GM21526 (cell line): ENCODE results near the gene GNG8.
"Not testable (repeated sequence)": the region's sequence is repeated elsewhere in the genome, so short reads cannot be mapped to it uniquely, and the experiment has no call there.

Experiments
- ATAC-seq: cut with Tn5 transposase; IDR thresholded peaks from one replicate; pipeline ENCODE4 v1.9.1; 2021; ENCODE audit warnings: moderate library complexity; ENCODE audit not compliant: unreplicated experiment, low FRiP score

The GNG8 gene

DNA sequence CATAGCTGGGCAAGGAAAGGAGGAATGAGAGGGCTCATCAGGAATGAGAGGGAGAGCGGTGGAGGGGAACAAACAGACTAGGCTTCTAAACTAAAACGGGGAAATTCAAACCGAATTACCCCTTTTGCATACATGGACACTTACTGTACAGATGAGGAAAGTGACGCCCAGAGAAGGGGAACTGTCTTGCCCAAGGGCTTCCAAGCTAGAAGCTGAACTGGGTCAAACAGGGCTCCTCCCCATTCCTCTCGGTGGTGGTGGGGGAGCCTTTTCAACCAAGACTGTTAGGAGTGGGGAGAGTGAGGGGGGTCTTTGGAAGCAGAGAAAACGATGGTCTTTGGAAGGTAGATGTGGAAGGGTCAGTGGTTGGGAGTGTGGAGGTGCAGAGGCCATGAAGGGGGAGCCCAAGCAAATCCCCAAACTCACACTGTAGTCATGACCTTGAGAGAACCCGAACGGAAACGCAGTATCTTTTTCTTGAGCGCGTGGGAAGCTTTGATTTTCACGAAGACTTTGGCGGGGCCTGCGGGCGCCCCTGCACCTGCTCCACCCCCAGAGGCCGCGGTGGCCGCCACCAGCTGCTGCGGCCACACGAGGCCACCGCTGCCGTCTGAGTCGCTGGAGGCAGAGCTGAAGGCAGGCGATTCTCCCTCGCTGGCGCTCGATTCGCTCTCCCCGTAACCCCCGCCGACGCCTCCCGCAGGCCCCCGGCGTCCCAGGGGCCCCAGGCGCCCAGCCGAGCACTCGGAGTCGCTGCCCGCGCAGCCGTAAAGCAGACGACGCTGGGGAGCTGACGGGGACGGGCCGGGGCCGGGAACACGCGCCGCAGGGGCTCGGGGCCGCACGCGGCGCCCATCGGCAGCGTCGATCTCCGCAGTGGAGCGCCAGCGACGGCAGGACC is 12.3 kb upstream of the GNG8 start:
- ATAC-seq = no peak

DNA sequence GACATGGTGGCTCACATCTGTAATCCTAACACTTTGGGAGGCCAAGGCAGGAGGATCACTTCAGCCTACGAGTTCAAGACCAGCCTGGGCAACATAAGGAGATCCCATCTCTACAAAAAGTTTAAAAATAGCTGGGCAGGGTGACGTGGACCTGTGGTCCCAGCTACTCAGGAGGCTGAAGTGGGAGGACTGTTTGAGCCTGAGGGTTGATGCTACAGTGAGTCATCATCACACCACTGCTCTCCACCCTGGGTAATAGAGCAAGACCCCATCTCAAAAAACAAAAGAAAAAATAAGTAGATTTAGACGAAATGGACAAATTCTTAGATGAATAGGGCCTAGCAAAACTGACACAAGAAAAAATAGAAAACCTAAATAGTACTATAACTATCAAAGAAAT is 10.4 kb upstream of the GNG8 start:
- no peak for ATAC-seq

DNA sequence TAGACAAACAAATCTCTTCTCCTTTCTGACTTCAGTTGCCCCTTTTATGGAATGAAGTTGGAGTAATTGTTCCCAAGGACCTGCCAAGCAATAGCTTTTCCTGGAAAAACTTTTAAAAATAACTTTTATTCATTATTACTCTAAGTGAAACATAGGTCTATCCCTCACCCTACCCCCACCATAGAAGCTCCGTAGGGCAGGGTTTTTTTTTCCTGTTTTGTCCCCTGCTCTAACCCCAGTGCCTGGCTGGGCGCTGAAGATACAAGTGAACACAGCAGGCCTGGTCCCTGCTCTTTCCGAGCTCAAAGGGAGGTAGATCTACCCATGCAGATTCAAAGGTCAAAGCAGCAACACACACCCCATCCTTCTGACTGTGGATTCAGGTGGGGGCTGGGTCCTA is 8.7 kb upstream of the GNG8 start:
- ATAC-seq = no peak

DNA sequence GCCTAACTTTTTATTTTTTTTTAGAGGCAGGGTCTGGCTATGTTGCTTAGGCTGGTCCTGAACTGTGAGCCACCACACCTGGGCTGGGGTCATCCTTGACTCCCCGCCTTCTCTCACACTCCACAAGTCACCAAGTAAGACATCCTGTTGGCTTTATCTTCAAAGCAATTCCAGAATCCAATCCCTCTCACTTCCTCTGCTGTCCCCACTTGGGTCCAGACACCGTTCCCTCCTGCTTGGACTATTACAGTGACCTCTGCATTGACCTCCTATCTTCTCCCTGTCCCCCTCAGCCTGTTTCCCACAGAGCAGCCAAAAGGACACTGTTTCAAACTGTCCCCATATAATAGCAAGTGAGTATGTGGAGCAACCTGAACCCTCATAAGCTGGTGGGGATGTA is 4.7 kb upstream of the GNG8 start:
- no peak for ATAC-seq

DNA sequence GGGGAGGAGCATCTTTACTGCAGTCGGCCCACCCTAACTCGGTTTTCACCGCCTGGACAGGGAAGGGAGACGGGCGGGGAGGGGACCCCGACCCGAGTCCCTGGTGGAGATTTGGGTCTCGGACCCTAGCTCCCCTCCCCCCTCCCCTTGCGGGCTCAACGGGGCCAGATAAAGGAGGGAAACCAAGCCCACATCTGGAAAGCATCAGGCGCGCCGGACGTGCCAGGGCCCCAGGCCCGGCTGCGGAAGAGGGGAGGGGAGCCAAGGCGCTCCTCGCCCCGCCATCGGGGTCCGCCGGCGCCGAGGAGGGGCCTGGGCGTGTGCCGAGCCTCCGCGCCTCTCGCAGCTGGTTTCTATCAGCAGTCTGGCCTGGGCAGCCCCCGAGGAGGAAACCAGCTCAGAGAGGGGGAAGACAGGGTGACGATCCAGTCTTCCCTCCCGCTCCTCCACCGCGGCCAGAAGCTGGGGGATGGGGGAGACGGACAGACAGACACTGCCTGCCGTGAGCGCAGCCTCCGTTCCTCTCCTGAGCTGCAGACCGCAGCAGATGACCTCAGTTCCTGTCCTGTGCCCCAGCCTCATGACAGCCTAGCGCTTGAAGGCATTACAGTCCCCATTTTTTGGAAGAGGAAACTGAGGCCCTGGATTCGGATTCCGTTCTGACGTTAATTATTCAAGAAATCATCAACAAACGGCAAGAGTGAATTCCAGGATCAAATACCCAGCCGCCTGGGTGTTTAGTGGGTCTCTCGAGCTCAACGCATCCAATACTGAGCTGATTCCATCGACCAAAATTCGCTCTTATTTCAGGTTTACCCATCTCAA is 3.6 kb upstream of the GNG8 start:
- ATAC-seq = no peak

DNA sequence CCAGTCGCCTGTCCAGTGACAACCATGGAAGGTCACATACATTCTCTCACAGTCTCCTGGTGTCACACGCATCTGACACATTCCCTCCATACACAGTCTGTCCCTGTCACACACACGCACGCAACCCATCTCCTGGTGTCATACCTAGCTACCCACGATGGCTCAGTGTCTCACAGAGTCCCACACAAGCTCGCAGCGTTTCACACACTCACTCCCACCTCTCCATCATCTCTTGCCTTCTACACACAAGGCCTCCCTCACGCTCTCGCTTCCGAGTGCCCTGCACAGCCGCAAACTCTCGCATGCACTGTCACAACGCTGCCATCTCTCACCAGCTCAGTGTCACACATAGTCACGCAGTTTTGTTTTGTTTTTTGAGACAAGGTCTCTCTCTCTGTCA is 1.2 kb upstream of the GNG8 start:
- no peak for ATAC-seq

DNA sequence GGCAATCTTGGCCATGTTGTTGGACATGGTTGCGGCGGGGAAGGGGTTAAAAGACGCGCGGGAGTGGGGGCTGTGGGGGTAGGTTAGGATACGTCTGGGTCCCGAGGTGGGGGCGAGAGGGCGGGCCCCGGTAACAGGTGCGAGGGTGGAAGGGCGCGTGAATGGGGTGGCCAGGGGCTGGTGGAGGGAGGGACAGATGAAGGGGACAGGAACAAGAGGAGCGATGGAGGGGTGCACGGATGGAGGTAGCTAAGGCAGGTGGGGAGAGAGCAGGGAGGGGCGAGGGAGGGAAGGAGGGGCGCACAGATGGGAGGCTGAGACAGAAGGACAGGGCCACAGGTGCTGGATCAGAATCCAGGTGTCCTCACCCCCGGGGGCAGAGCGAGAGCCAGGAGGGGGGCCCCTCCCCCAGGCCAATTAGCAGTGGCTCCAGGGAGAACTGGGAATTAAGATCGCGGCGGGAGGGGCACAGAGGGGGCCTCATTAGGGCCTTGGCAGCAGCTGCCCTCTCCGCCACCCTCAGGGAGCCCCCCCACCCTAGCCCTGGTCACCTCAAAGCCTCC is 1.3 kb downstream of the GNG8 start:
- no peak for ATAC-seq

DNA sequence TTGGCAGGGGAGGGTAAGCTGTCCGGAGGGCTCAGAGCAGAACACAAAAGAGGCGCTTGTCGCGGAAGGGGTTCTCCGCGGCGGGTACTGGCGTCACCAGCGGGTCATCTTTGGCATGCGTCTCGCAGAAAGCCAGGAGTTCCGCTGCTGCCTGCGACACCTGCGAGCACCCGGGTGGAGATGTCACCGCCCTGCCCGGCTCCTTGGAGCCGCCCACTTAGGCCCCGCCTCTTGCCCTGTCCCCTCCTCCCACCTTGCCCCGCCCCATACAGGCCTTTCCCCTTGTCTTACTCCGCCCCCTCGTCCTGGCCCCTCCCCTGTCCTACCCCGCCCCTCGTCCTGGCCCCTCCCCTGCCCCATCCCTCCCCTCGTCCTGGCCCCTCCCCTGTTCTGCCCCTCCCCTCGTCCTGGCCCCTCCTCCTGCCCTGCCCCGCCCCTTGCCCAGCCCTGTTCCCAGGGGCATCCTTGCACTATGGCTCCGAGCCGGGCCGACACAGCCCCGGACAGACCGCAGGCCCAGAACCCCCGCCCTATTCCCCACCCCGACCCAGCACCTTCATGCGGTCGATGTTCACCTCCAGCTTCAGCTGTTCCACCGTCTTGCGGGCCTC is 1.9 kb downstream of the GNG8 start:
- ATAC-seq = no peak

DNA sequence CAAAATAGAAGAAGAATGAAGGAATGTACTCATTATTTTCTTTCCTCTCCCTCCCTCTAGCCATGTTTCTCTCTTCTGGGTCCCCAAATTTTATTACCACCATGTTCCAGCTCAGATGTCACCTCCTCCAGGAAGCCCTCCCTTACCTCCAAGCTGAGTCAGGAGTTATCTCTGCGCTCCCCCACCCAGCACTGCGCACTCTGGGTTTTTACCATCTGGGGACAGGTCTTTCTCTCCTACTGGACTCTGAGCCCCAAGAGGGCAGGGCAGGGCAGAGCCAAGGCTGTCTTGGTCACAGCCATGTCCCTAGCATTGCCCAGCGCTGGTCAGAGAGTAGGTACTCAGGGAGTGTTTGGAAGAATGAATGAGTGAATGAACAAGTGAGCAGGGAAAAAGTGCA is 2.9 kb downstream of the GNG8 start:
- ATAC-seq = no peak

DNA sequence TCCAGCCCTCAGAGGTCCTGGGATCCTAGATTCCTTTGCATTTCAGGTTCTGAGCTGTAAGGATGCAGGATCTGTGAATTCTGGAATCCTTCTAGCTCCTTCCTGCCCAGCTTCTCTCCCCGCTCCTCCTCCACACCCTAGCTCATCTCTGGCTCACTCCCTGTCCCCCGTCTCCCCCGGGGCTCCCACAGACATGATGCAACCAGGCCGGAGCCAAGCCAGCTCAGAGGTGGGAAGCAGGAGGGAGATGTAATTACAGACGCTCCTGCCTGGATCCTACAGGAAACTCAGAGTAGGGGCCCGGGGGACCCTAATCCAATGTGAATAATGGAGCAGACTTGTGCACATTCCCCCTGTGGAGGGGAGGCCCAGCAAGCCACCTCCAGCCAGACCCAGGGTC is 4.5 kb downstream of the GNG8 start:
- ATAC-seq = no peak

DNA sequence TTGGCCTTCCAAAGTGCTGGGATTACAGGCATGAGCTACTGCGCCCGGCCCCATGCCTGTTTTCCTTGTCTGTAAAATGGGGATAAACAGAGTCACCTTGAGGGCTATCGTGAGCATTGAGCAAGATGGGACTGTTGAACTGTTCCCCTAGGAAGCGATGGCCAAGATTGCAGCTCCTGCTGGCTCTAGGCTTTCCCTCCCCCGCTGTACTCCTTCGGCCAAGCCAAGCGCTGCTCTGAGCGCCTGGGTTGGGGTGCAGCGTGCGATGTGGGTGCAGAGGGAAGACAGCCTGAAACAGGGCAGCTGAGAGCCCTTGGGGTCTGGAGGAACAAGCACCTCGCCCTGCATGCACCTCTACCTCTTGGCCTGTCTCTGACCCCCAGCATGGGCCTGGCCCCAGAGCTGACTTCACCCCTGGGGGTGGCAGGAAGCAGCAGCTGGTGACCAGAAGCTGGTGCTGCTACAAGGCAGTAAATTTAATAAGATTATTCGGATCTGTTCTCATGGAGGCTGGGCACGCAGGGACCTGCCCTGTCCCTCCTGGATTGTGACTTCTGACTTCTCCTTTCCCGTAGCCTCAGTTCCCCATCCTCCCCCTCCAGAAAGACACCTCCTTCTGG is 5.3 kb downstream of the GNG8 start:
- no peak for ATAC-seq

DNA sequence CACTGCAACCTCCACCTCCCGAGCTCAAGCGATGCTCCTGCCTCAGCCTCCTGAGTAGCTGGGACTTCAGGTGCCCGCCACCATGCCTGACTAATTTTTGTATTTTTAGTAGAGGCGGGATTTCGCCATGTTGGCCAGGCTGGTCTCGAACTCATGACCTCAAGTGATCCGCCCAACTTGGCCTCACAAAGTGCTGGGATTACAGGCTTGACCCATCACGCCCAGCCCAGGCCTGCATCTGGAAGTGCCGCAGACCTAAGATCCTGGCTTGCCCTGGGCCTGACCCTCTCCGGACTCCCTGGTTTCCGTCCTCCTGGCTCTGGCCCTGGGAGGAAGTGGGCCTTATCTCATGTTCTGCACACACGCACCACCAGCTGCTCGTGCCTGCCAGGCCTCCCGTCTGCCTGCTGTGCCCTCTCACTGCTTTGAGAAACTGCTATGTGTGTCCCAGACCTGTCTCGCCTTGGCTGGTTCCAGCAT is 6.4 kb downstream of the GNG8 start:
- ATAC-seq = no peak

DNA sequence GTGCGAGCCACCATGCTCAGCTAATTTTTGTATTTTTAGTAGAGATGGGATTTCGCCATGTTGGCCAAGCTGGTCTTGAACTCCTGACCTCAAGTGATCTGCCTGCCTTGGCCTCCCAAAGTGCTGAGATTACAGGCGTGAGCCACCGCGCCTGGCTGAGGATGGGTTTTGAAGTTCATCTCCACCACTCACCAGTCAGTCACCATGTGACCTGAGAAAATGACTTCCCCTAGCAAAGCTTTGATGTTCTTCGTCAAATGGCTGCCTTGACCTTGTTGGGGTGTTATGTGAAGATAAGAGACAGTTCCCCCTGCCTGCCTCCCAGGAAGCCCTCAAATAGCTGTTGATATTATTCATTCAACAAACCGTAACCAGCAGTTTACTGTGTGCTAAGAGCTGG is 7.0 kb downstream of the GNG8 start:
- not testable (repeated sequence) for ATAC-seq

DNA sequence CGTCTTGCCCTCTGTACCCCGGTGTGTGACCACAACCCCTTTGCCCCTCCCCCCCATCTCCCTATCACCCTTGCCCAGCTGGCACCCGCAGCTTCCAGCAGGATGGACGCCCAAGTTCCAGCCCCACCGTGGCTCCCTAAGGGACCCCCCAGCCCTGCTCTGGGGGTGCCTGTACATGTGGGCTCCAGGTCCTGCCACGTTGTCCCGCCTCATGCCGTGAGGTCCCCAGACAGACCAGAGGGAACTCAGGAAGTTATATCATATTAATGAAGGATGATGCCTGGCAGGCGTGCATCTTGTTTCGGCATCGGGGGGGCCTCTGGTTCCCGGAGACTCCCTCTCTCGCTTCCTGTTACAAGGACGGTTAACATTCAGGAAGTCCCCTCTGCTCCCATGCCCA is 9.6 kb downstream of the GNG8 start:
- no peak for ATAC-seq

DNA sequence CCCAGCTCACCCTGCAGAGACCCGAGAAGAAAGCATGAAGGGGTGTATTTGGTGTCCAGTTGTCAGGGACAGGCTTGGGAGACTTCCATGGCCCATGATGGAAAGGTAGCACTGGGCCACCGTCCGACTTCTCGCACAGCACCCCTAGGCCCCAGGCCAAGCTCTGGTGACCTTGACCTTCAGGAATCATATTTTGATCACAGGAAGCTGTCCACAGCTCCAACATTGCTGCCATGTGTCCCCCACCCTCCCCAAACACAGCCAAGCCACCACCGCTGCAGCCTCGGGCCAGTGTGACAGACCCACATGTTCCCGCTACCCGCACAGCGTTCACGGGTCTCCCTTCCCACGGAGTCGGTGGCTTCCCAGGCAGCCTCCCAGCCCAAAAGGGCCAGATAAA is 10.3 kb downstream of the GNG8 start:
- ATAC-seq = no peak

DNA sequence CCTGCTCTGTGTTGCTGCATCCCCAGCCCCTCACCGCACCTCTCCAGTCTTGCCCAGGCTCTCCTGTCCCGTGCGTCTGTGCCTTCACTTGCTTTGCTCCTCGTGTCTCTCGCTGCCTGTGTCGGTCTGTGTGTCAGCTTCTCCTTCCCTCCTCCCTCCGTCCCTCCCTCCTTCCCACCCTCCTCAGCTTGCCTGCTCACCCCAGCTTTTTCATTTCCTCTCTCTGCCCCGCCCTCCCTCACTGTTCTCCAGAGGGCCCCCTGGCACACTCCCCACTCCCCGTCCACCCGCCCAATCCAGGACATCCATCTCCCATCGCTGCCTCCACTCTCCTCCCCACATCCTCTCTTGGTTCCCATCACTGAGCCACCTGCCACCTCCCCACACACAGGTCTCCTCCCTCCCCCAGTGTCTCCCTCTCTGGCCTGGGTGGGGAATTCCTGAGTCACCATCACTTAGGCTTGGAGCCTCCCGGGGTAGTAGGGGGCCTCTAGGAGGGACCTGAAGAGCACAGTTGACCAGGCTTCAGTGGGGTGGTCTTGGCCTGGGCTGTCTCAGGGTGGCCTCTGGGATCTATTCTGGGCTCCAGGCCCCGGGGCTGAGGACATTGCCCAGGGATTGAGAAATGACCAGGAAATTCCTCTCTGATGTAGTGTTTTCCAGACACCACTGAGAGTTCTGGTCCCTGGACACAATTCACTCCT is 10.9 kb downstream of the GNG8 start, which contains the start of gene PTGIR:
Gene PTGIR, minus strand, starts transcription at position 132 of the 704 bp plus-strand sequence. CDS start 864 bp downstream, outside the sequence.
- no peak for ATAC-seq

DNA sequence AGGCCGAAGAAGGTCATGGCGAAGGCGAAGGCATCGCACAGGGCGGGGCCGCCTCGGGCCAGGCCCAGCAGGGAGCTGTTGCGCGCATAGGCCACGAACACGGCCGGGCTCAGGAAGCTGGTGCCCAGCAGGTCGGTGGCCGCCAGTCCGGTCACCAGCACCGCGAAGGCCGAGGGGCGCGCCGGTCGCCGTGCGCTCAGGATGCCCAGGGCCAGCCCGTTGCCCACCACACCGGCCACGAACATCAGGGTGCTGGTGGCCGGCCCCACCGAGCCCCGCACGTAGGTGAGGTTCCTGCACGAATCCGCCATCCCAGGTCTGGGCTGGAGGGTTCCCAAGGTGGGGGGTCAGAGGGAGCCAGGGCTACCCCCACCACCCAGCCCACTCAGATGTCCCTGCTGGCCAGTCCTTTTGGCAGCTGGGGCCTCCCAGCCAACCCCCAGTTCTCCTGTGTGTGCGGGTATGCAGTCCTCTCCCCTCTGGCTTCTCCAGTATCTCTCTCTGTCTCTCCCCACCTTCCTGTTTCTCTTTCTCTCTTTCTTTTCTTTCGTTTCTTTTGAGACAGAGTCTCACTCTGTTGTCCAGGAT is 12.0 kb downstream of the GNG8 start:
- no peak for ATAC-seq

DNA sequence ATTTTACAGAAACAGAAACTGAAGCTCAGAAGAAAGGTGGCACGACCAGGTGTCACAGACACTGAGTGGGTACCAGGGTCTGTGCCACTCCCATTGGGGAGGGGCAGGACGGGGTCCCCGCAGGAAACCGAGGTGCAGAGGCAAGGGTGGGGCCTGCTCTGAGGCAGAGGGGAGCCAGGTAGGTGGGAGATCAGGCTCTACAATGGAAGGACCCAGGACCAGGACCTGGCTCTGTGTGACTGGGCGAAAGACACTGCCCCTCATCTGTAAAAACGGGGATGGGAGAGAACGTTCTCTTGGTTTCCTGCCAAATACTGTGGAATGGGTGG is 13.9 kb downstream of the GNG8 start:
- no peak for ATAC-seq
